HG02970 (cell line): ENCODE measurements around the gene KCNK4.
"Not testable (repeated sequence)": the region's sequence is repeated elsewhere in the genome, so short reads cannot be mapped to it uniquely, and the experiment has no call there.

Experiments
- ATAC-seq: cut with Tn5 transposase; IDR thresholded peaks from one replicate; pipeline ENCODE4 v1.9.1; 2021; ENCODE audit warnings: mild to moderate bottlenecking, moderate library complexity, moderate number of reproducible peaks; ENCODE audit not compliant: unreplicated experiment, low FRiP score

KCNK4 gene

GRCh38 chr11:64291262-64291751 lies at the start of gene KCNK4:
KCNK4 (plus strand) TSS chr11:64291302; CDS start chr11:64293019, 1,717 bp downstream.
- no peak for ATAC-seq

DNA sequence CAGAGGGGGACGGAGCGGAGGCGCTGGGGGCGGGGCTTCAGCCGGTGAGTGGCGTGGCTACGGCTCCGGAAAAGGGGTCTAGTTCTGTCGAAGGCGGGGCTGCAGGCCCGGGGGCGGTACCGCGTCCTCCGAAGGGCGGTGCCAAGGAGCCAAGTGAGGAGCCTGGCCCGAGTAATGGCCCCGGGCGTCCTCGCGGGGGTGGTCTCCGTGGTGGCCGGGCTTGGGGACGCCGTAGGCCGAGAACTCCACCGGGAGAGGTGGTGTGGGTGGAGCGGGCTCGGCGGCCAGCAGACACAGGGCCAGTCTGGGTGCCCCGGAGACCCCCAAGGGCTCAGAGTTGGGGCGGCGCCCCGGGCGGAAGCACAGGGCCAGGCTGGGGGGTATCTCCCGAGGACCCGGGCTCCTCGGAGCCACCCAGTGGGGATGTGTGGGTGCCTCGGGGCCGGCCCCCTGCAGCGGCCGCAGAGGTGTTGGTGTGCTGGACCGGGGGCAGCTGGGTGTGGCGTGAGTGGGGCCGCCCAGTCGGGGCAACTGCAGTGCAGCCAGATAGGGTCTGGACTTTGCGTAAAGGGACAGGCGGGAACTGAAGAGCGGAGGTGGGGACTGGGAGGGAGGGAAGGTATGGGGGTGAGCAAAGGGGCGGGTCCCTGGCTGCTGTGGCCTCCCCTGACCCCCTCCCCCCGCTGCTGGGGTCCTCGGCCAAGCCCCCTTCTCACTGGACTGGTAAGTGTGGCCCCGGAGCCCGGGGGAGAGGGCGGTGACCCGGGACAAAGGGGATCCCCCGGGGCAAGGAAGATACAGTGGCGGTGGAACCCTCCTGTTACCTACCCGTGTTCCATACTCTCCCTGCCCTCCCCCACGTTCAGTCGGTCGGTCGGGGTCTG lies 49.4 kb upstream of the KCNK4 start:
- ATAC-seq, result peak; percentile 8

- no peak for ATAC-seq
Observed at GRCh38 chr11:64243236-64243854, 47.8 kb upstream of the KCNK4 start.

- no peak for ATAC-seq
Observed at GRCh38 chr11:64244107-64244506, 47.0 kb upstream of the KCNK4 start.

- no peak for ATAC-seq
Observed at GRCh38 chr11:64244966-64245365, 46.1 kb upstream of the KCNK4 start.

- no peak for ATAC-seq
Observed at GRCh38 chr11:64245401-64245796, 45.7 kb upstream of the KCNK4 start.

DNA sequence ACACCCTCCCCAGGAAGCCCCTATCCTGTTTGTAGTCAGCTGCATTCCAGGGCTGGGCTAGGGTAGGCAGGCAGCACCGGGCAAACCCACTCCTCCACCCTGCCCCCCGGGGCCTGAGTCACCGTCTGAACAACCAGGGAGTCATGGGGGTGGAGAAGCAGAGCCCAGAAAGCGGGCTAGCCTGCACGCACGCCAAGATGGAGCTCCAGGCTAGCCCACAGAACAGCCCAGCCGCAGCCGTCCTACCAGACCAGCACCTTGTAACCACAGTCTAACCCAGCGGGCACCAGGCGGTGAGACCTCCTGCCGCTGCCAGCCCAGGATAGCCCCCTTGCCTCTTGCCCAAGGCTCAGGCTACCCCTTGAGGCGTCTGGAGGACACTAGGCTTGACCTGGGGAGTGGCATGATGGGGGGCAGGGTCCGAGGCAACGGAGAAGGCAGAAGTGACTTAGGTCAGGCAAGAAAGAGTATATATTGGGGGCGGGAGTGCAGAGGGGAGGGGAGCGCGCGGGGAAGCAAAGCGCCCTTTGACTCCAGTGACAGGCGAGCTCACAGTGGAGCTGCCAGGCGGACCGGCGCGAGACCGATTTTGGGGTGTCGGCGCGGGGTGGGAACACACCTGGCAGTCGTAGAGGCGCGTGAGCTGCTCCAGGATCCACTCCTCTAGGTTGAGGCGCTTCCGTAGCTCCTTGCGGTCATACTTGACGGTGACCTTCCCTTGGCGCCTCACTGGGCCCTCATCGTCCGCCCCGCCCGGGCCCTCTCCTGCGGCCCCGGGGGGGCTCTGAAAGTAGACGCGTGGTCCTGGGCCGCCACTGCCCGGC lies 45.1 kb upstream of the KCNK4 start:
- ATAC-seq, result no peak

DNA sequence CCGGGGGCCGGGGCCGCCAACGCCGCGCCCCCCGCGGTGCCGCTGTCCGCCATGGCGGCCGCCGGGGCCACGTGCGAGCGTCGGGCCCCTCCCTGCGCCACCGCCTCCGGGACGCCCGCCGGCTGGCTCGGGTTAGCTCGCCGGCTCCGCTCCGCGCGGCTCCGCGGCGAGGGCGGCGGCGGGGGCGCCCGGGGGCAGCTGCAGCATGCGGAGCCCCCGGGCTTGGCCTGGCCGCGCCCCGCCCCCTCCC lies 44.6 kb upstream of the KCNK4 start:
- not testable (repeated sequence) for ATAC-seq

- no peak for ATAC-seq
Observed at GRCh38 chr11:64246871-64247728, 44.0 kb upstream of the KCNK4 start, which contains the start of gene PPP1R14B. PPP1R14B (minus strand) TSS chr11:64246943; CDS start chr11:64246673, 270 bp downstream.

- ATAC-seq, result no peak
Observed at GRCh38 chr11:64247729-64248531, 43.2 kb upstream of the KCNK4 start.

- ATAC-seq, result no peak
Observed at GRCh38 chr11:64248578-64248977, 42.5 kb upstream of the KCNK4 start.

GRCh38 chr11:64249038-64249437 lies 42.1 kb upstream of the KCNK4 start:
- no peak for ATAC-seq

DNA sequence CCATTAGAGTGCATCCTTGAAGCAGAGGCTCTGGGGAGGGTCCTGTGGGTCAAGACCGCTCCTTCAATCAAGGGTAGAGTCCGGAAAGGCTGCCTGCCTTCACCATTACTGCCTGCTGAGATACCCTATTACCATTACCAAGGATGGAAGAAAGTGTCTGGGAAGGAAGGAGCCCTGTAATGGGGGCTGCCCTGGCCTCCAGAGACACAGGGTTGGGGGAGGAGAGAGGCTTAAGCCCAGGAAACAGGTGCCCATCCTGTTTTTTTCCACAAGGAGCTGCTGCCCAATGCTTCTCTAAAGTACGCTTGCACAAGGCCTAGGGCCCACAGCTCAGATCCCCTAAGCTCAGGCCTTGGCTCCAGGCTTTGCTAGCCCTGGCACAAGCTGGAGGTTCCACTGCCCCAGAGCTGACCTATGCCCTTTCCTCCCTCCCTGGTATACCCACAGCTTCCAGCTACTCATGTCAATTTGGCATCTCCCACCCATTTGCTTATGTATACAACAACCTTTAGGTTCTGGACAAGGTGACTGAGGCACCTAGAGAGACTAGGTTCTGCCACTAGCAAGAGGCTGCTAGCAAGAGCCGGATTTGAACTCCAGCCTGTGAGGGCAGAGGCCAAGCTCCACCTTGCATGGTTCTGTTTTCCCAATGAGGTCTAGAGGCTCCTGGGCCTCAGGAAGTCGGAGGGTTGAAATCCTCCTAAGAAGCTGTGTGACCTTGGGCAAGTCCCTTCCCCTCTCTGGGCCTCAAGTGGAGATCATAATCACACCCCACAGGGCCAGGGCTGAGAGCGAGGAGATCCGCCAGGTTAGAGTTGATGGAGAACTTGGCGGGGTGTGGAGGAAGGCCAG lies 41.3 kb upstream of the KCNK4 start:
- no peak for ATAC-seq

GRCh38 chr11:64250415-64251015 lies 40.6 kb upstream of the KCNK4 start:
- no peak for ATAC-seq

- ATAC-seq, result peak; percentile 32
Observed at GRCh38 chr11:64251016-64251752, 39.9 kb upstream of the KCNK4 start, which contains the start of gene PLCB3. PLCB3 (plus strand) TSS chr11:64251530; CDS start chr11:64251650, 120 bp downstream.

GRCh38 chr11:64251753-64252002 lies 39.4 kb upstream of the KCNK4 start:
- no peak for ATAC-seq
